SW480 (cell line): ENCODE results near the gene TRIM46.

Experiments used
- DNase-seq: peaks from one replicate; pipeline ENCODE4 v3.0.0-alpha.2; 2016; ENCODE audit warnings: low spot score

The TRIM46 gene, protein sequence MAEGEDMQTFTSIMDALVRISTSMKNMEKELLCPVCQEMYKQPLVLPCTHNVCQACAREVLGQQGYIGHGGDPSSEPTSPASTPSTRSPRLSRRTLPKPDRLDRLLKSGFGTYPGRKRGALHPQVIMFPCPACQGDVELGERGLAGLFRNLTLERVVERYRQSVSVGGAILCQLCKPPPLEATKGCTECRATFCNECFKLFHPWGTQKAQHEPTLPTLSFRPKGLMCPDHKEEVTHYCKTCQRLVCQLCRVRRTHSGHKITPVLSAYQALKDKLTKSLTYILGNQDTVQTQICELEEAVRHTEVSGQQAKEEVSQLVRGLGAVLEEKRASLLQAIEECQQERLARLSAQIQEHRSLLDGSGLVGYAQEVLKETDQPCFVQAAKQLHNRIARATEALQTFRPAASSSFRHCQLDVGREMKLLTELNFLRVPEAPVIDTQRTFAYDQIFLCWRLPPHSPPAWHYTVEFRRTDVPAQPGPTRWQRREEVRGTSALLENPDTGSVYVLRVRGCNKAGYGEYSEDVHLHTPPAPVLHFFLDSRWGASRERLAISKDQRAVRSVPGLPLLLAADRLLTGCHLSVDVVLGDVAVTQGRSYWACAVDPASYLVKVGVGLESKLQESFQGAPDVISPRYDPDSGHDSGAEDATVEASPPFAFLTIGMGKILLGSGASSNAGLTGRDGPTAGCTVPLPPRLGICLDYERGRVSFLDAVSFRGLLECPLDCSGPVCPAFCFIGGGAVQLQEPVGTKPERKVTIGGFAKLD

GRCh38 chr1:155173478-155174323, at the start of gene TRIM46:
TSS of gene TRIM46 (plus strand) at chr1:155173849. CDS start at chr1:155173967, 118 bp downstream.
- no peak for DNase-seq

- DNase-seq: no peak
Measured at GRCh38 chr1:155124503-155125463, 48.9 kb upstream of the TRIM46 start.

- no peak for DNase-seq
Measured at GRCh38 chr1:155125511-155125945, 48.1 kb upstream of the TRIM46 start.

- peak; percentile 63 for DNase-seq
Measured at GRCh38 chr1:155125946-155126555, 47.6 kb upstream of the TRIM46 start.

GRCh38 chr1:155126556-155127104, 47.0 kb upstream of the TRIM46 start:
- peak; percentile 86 for DNase-seq

DNA sequence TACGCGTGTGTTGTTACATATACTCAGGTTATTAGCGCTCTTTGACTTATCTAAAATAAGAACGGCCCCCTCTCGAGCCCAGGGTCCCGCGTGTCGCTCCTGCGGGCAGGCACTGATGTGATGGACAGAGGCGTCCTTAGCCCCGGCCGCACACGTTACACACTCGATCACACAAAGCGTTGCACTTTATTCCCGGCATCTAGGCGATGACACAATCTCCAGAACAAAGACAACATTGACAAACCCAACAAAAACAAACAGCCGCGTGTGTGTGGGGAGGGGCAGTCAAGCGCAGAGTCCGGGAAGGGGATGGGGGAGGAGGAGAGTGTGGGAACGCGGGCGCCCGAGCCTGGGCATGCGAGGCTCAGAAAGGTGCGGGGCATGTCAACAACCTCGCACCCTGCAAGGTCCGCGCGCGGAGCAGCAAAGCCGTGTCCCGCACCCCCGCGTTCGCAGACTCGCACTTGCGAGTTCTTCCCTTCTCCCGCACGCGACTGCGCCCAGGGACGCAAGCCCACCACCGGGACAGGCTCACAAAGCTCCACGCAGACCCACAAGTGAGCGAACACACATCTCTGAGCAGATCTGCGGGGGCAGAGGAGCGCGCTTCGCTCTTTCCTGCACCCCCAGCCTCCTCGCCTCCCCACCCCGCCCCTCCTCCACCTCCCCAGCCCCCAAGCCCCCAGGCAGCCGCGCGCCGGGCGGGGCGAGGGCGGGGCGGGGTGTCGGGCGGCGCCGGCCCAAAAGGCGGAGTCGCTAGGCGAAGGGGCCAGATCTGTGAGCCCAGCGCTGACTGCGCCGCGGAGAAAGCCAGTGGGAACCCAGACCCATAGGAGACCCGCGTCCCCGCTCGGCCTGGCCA, 46.3 kb upstream of the TRIM46 start, which contains the start of gene EFNA1:
Gene EFNA1 (plus strand): TSS at position 772 of the 862 bp plus-strand sequence. CDS start 102 bp downstream, outside the sequence.
- DNase-seq: peak; percentile 95

- DNase-seq: no peak
Measured at GRCh38 chr1:155127967-155128754, 45.5 kb upstream of the TRIM46 start.

- peak; percentile 79 for DNase-seq
Measured at GRCh38 chr1:155128755-155129473, 44.7 kb upstream of the TRIM46 start.

DNA sequence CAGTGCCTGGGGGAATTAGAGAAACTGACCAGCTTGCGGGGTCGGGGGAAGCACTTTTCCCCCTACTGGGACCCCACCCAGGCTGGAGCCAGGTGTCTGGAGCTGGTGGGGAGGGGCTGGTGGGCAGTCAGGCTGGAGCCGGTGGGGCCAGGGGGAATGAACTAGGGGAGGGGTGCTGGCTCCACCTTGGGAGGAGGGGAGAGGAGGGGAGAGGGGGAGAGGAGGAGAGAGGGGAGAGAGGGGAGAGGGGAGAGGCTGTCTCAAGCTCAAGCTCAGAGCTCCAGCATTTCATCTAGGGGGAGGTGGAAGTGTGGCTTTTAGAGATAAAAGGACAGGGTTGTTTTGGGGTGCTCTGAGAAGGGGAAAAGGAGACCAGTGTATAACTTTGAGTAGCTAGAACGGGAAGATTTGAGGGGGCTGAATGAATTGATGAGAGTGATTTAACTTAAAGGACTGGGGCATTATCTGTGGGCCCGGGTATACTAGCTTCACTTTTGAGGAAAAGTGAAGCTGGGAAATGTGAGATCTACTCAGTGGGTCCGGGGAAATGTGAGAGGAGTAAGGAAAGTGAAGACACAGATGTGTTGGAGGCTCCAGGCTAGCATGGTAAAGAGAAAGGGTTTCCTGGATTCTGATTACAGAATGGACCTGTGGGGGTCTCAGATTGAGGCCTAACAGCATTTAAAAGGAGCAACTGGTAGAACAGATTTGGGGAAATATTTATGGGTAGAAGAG, 43.2 kb upstream of the TRIM46 start:
- DNase-seq: no peak

DNA sequence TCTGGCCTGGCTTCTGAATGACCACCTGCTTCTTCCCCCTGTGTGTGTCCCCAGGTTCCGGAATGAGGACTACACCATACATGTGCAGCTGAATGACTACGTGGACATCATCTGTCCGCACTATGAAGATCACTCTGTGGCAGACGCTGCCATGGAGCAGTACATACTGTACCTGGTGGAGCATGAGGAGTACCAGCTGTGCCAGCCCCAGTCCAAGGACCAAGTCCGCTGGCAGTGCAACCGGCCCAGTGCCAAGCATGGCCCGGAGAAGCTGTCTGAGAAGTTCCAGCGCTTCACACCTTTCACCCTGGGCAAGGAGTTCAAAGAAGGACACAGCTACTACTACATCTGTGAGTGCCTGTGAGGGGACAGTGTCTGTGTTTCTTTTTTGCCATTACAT, 42.4 kb upstream of the TRIM46 start:
- DNase-seq: no peak

DNA sequence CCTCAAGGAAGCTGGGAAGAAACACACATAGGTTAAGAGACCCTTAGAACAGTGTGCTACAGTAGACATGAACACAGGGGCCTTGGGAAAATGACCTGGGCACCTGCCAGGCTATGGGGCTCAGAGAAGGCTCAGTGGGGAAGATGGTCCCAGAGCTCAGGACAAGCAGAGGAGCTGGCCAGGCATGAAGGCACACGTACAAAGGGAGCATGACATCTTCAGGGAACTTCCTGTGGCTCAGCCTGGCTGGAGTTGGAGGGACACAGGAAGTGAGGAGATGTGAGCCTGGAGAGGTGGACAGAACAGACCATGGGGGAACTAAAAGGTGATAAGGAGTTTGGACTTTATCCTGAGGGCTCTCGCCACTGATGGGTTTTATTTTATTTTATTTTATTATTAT, 41.8 kb upstream of the TRIM46 start:
- DNase-seq: no peak

GRCh38 chr1:155133799-155134281, 39.8 kb upstream of the TRIM46 start:
- no peak for DNase-seq

DNA sequence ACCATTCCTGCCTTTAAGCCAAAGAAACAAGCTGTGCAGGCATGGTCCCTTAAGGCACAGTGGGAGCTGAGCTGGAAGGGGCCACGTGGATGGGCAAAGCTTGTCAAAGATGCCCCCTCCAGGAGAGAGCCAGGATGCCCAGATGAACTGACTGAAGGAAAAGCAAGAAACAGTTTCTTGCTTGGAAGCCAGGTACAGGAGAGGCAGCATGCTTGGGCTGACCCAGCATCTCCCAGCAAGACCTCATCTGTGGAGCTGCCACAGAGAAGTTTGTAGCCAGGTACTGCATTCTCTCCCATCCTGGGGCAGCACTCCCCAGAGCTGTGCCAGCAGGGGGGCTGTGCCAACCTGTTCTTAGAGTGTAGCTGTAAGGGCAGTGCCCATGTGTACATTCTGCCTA, 39.3 kb upstream of the TRIM46 start:
- no peak for DNase-seq

- DNase-seq: peak; percentile 96
Measured at GRCh38 chr1:155134880-155135414, 38.7 kb upstream of the TRIM46 start.

GRCh38 chr1:155135415-155136028, 38.1 kb upstream of the TRIM46 start, which contains the start of gene SLC50A1:
TSS of gene SLC50A1 (plus strand) at chr1:155135852. CDS start at chr1:155135912, 60 bp downstream.
- DNase-seq: peak; percentile 92

- DNase-seq: no peak
Measured at GRCh38 chr1:155136748-155137147, 36.9 kb upstream of the TRIM46 start.
